Gastroesophageal sphincter (tissue), 4 donors: Measurements from ENCODE around the gene PSMC4. TPM values are rescaled to one million over a fixed set of nuclear protein-coding genes. Genes with fewer than 3 reads are reported as not detected.

Source experiments
- ATAC-seq: fragments of 150-250 bp; one replicate; pipeline ENCODE4 v1.9.1; 2016; ENCODE audit warnings: mild to moderate bottlenecking, moderate library complexity
- H3K27ac ChIP-seq, 4 donors: fragments of 200-600 bp; sonication (generic) in 3 of 4; 1 replicate in 3 of 4; 2 replicates in 1 of 4; pipeline ENCODE4 v1.5.1; 2016 to 2019
- H3K27me3 ChIP-seq: fragments of 200-600 bp; sonication (generic); one replicate; pipeline ENCODE4 v1.5.1; 2019
- H3K36me3 ChIP-seq, 2 donors: fragments of 200-600 bp; sonication (generic); one replicate each; pipeline ENCODE4 v1.5.1; 2019; ENCODE audit warnings: control low read depth in 1 of 2
- H3K4me1 ChIP-seq, 3 donors: fragments of 200-600 bp; sonication (generic); 1 replicate in 2 of 3; 2 replicates in 1 of 3; pipeline ENCODE4 v1.5.1; 2016 to 2019; ENCODE audit warnings: control low read depth in 2 of 3
- H3K4me3 ChIP-seq, 2 donors: fragments of 200-600 bp; sonication (generic); one replicate each; pipeline ENCODE4 v1.5.1; 2019; ENCODE audit warnings: mild to moderate bottlenecking in 1 of 2, moderate library complexity in 1 of 2
- H3K9me3 ChIP-seq, 3 donors: fragments of 200-600 bp; sonication (generic); one replicate each; pipeline ENCODE4 v1.5.1; 2017 to 2019; ENCODE audit warnings: control low read depth in 2 of 3
- EP300 ChIP-seq: sonication (generic); formaldehyde crosslinking; IDR thresholded peaks from one replicate; pipeline ENCODE4 v1.6.1; 2017; ENCODE audit warnings: antibody characterized with exemption, mild to moderate bottlenecking
- POLR2A ChIP-seq, 2 donors: fragments of 450-650 bp; IDR thresholded peaks; one replicate each; pipeline ENCODE4 v1.6.1; 2017; ENCODE audit warnings: antibody characterized with exemption in 2 of 2, mild to moderate bottlenecking in 2 of 2, moderate library complexity in 1 of 2
- POLR2AphosphoS5 ChIP-seq: sonication (generic); formaldehyde crosslinking; IDR thresholded peaks from one replicate; pipeline ENCODE4 v1.6.1; 2017; ENCODE audit warnings: antibody characterized with exemption
- WGBS, 2 donors: methylation state at CpG; one replicate each; pipeline ENCODE4 v1.1.5; 2018; ENCODE audit warnings: low coverage in 1 of 2; 5-methylcytosine and 5-hydroxymethylcytosine counted together
- total RNA-seq, 4 donors: library from RNA; depleted of rRNA; stranded (reverse); fragments of >200 nt; gene quantifications; one replicate each; pipeline ENCODE4 v1.1.0, GENCODE V29; 2016
- TF ChIP-seq, protein P1 (sequence below), 4 experiments: fragments of 200-600 bp in 2 of 4; fragments of 450-650 bp in 2 of 4; sonication (generic) in 1 of 4; IDR thresholded peaks; one replicate each; pipeline ENCODE4 v1.5.1; 2017 to 2019; ENCODE audit warnings: antibody characterized with exemption in 4 of 4, mild to moderate bottlenecking in 2 of 4, moderate library complexity in 2 of 4

The PSMC4 gene
- total RNA-seq, 4 donors from 2014 or later, result 75.2 to 104 (median 94.7) TPM

DNA sequence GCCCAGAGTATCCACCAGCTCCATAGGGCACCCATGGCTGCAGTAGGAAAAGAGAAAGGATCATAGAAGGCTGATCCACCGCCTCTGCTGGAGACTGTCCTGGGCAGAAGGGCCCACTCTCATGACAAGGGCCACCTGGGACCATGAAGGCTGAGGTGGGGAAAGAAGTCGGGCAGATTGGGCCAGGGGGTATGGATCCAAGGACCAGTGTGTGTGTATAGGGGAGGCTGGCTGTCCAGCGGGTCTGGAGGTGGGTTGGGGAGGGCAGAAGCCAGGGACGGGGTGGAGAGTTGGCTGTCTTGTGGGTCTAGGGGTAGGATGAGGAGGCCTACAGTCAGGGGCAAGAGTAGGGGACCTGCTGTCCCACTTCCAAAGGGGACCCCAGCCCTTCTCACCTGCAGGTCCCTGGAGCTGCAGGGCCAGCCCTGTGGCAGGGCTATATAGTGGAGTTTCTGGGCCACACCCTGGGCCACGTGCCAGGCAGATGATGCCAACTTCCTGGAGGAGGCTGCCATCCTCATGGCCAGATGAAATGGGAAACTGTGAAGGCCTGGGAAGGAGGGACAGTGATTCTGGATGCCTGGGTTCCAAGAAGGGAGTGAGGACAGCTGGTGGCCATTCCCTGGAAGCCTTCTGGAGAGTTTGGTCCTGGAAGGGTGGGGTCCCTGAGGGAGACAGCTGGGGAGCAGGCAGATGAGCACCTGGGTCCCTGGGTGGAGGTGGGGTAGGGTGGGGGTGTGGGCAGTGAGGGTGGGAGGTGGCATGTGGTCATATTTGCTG lies 36.2 kb upstream of the PSMC4 start, which contains the start of gene FCGBP:
Gene FCGBP (minus strand): TSS at position 51 of the 780 bp plus-strand sequence.
- H3K27ac ChIP-seq, result no peak within 1 kb of the TSS
- no peak within 1 kb of the TSS for H3K4me3 ChIP-seq
- H3K27me3 ChIP-seq, result peaks cover 31% of the 10 kb centered on the region
- TF ChIP-seq POLR2A (IDR thresholded peaks at IDR 0.05) (no peak), EP300 (no peak)
- no peaks in the 10 kb centered on the region for H3K4me1 ChIP-seq
- H3K9me3 ChIP-seq, result peaks cover 0 to 8% (median 0%) of the 10 kb centered on the region in 3 donors
- WGBS, 2 donors, result 86% methylated on average over 4 of the region's 5 CpGs; no CpG with 5 or more reads in 1 of the 2 donors
- no peaks in the 10 kb centered on the region for H3K36me3 ChIP-seq
- no peak for ATAC-seq

DNA sequence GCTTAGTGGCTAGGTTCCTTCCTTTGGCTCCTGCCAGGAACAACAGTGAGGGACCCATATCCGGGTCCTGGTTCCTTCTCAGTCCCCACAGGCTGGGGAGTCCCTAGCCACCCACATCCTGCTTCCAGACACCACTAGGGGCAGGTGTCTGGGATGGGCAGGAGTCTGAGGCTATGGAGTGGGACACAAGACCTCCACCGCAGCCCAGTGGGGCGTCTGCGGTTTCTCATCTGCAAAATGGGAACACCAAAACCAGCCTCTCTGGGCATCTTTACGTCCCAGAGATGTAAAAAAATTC lies 35.7 kb upstream of the PSMC4 start:
- no peaks in the 10 kb centered on the region for H3K4me1 ChIP-seq
- WGBS, 2 donors, result 63% methylated on average over 2 of the region's 5 CpGs; no CpG with 5 or more reads in 1 of the 2 donors
- no peak overlapping the region for H3K4me3 ChIP-seq
- peaks cover 0 to 10% (median 0%) of the 10 kb centered on the region in 3 donors for H3K9me3 ChIP-seq
- H3K36me3 ChIP-seq, result no peaks in the 10 kb centered on the region
- H3K27me3 ChIP-seq, result peaks cover 31% of the 10 kb centered on the region
- no peak for TF ChIP-seq POLR2A (IDR thresholded peaks at IDR 0.05)
- TF ChIP-seq EP300, result no peak
- no peak for TF ChIP-seq POLR2AphosphoS5
- TF ChIP-seq, protein P1, sequence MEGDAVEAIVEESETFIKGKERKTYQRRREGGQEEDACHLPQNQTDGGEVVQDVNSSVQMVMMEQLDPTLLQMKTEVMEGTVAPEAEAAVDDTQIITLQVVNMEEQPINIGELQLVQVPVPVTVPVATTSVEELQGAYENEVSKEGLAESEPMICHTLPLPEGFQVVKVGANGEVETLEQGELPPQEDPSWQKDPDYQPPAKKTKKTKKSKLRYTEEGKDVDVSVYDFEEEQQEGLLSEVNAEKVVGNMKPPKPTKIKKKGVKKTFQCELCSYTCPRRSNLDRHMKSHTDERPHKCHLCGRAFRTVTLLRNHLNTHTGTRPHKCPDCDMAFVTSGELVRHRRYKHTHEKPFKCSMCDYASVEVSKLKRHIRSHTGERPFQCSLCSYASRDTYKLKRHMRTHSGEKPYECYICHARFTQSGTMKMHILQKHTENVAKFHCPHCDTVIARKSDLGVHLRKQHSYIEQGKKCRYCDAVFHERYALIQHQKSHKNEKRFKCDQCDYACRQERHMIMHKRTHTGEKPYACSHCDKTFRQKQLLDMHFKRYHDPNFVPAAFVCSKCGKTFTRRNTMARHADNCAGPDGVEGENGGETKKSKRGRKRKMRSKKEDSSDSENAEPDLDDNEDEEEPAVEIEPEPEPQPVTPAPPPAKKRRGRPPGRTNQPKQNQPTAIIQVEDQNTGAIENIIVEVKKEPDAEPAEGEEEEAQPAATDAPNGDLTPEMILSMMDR (IDR thresholded peaks at IDR 0.05), result no peak
- H3K27ac ChIP-seq, result no peak overlapping the region
- ATAC-seq, result no peak

DNA sequence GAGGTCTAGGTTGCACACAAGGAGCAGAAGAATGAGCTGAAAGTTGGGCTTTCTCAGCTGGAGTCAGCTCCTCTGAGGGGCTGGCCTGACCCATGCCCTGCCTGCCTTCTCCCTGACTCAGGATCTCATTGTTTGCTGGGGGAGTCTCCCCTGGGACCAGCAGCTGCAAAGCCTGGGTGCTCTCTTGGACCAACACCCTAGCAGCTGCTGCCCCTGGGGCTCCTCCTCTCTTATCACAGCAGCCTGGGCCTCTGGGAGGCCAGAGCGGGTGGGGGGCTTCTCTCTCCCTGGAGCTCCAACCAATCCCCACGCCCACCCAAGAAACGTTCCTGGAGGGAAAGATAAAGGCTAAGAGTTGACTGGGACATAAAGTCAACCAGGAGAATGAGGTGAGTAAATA lies 34.9 kb upstream of the PSMC4 start:
- Histone ChIP-seq H3K27me3 (peaks cover 32% of the 10 kb centered on the region), H3K4me3 (no peak overlapping the region), H3K9me3 (peaks cover 0 to 15% (median 0%) of the 10 kb centered on the region in 3 donors), H3K36me3 (no peaks in the 10 kb centered on the region), H3K27ac (no peak overlapping the region), H3K4me1 (no peaks in the 10 kb centered on the region)
- ATAC-seq, result no peak
- WGBS, 2 donors, result no CpG with 5 or more reads among the region's 3 CpGs
- no peak for TF ChIP-seq POLR2AphosphoS5
- TF ChIP-seq, protein P1 (IDR thresholded peaks at IDR 0.05), result no peak
- no peak for TF ChIP-seq EP300
- TF ChIP-seq POLR2A (IDR thresholded peaks at IDR 0.05), result no peak

DNA sequence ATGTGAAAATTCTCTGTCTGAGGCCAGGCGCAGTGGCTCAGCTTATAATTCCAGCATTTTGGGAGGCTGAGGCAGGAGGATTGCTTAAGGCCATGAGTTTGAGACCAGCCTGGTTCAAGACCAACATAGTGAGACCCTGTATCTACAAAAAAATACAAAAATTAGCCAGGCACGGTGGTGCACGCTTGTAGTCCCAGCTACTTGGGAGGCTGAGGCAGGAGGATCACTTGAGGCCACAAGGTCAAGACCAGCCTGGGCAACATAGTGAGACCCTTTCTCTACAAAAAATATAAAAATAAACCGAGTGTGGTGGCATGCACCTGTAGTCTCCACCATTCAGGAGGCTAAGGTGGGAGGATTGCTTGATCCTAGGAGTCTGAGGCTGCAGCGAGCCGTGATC lies 34.3 kb upstream of the PSMC4 start:
- Histone ChIP-seq H3K4me1 (no peaks in the 10 kb centered on the region), H3K27me3 (peaks cover 38% of the 10 kb centered on the region), H3K27ac (no peak overlapping the region), H3K4me3 (no peak overlapping the region), H3K9me3 (peaks cover 0 to 17% (median 0%) of the 10 kb centered on the region in 3 donors), H3K36me3 (no peaks in the 10 kb centered on the region)
- TF ChIP-seq POLR2AphosphoS5, result no peak
- TF ChIP-seq, protein P1 (IDR thresholded peaks at IDR 0.05), result no peak
- no peak for TF ChIP-seq EP300
- no peak for TF ChIP-seq POLR2A (IDR thresholded peaks at IDR 0.05)
- 80 to 86% methylated on average over 2 to 6 of the region's 6 CpGs for WGBS, 2 donors
- no peak for ATAC-seq

DNA sequence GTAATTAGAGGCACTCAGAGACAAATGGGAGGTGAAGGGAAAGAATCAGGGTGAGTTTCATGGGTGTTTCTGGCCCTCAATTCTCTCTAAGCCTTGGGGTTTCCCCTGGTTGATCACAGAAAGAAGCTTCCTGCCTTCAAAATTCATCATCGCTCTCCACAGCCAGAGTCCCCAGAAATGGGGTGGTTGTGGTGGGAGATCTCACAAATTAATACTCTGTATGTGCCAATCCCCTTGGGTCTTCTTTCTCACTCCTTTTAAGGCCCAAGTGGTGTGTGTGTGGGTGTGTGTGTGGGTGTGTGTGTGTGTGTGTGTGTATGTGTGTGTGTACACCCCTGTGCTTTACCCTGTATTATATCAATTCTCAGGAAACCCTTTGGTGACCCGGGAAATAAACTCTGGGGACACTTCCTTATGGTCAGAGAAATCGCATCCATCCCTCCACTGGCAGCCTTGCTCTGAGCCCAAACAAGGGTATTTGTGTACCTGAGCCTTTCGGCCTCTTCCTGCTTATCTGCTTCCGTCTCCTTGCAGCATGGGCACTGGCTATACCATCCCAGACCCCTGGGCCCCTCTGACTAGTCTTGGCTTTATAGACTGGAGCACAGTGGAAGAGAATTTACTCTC lies 33.8 kb upstream of the PSMC4 start:
- WGBS, 2 donors, result 80% methylated on average over 1 to 5 of the region's 5 CpGs
- Histone ChIP-seq H3K4me1 (no peaks in the 10 kb centered on the region), H3K27me3 (peaks cover 44% of the 10 kb centered on the region), H3K4me3 (no peak overlapping the region), H3K9me3 (peaks cover 0 to 17% (median 0%) of the 10 kb centered on the region in 3 donors), H3K36me3 (no peaks in the 10 kb centered on the region), H3K27ac (no peak overlapping the region)
- TF ChIP-seq POLR2A (IDR thresholded peaks at IDR 0.05), result no peak
- TF ChIP-seq POLR2AphosphoS5, result no peak
- TF ChIP-seq, protein P1 (IDR thresholded peaks at IDR 0.05), result no peak
- TF ChIP-seq EP300, result no peak
- ATAC-seq, result no peak
